ENCODE measurements around the gene NBEA.

- TF ChIP-seq CTCF (IDR thresholded peaks at IDR 0.05) (no peak), POLR2A (IDR thresholded peaks at IDR 0.05) (no peak)
Observed at GRCh38 chr13:35140831-35141230, 198.8 kb downstream of the NBEA start.
